K562 (cell line): Measurements from ENCODE around the gene ITPRID2. TPM values are rescaled to one million over a fixed set of nuclear protein-coding genes. Genes with fewer than 3 reads are reported as not detected.

Experiments used
- ATAC-seq: fragments of 200-7000 bp; cut with Tn5 transposase; 3 replicates; pipeline ENCODE4 v1.9.1; 2020; ENCODE audit warnings: moderate library complexity
- BruUV-seq: library from RNA; stranded (reverse); fragments of 400-500 nt; replicated peaks from 2 replicates; lab custom pipeline; 2021; lab: Mats Ljungman, UMichigan
- CTCF ChIA-PET: fragments of 300-600 bp; formaldehyde crosslinking; extraction: SDS; loops from one replicate; lab custom pipeline; 2021; ENCODE audit warnings: low intra/inter-chr PET ratio; lab: Yijun Ruan, JAX
- POLR2A ChIA-PET: fragments of 300-600, 350-650 bp; sonication (Branson Sonifier 250); formaldehyde crosslinking; extraction: SDS; loops from one replicate; lab custom pipeline; 2021; ENCODE audit warnings: antibody characterized with exemption, inconsistent platforms; lab: Yijun Ruan, JAX
- DNase-seq, 4 experiments: peaks; one replicate each; pipeline versions ENCODE4 v3.0.0 to v3.0.0-alpha.2; 2011 to 2018; ENCODE audit warnings: low spot score in 3 of 4, mixed read lengths in 3 of 4; ENCODE audit errors: extremely low read depth in 1 of 4
- FAIRE-seq: peaks from 2 replicates; lab custom pipeline; 2011; peaks lifted over from hg19 to GRCh38; lab: Jason Lieb, UNC
- H2AFZ ChIP-seq: 2 replicates; pipeline ENCODE4 v1.6.0; 2011; ENCODE audit warnings: low read depth, low read length, control low read depth, inconsistent platforms
- H3K27ac ChIP-seq: fragments of 200-600 bp; 3 replicates; pipeline ENCODE4 v1.8.0; 2011; ENCODE audit warnings: low read depth, mild to moderate bottlenecking, control low read depth, inconsistent platforms, low read length, moderate library complexity, mixed read lengths; ENCODE audit errors: extremely low read depth
- H3K27me3 ChIP-seq, 2 experiments: fragments of 300-600 bp in 1 of 2; 2 replicates in 1 of 2; 3 replicates in 1 of 2; pipeline versions ENCODE4 v1.6.0 to v1.8.0; 2011; ENCODE audit warnings: inconsistent platforms in 2 of 2, low read length in 2 of 2, mild to moderate bottlenecking in 1 of 2, mixed read lengths in 1 of 2, moderate library complexity in 1 of 2; ENCODE audit not compliant: control insufficient read depth in 2 of 2, insufficient read depth in 2 of 2
- H3K36me3 ChIP-seq: fragments of 300-600 bp; 3 replicates; pipeline ENCODE4 v1.8.0; 2011; ENCODE audit warnings: mild to moderate bottlenecking, low read length, inconsistent platforms; ENCODE audit not compliant: control insufficient read depth, insufficient read depth
- H3K4me1 ChIP-seq, 2 experiments: fragments of 200-600 bp in 1 of 2; replicated peaks in 1 of 2; 2 replicates in 1 of 2; 3 replicates in 1 of 2; pipeline versions ENCODE4 v1.5.1 to v1.8.0; 2011; ENCODE audit warnings: inconsistent platforms in 2 of 2, low read length in 2 of 2, mild to moderate bottlenecking in 1 of 2, mixed read lengths in 1 of 2, moderate library complexity in 1 of 2; ENCODE audit not compliant: control insufficient read depth in 2 of 2, insufficient read depth in 2 of 2
- H3K4me2 ChIP-seq: 2 replicates; pipeline ENCODE4 v1.6.1; 2011; ENCODE audit warnings: low read length, control low read depth, inconsistent platforms, mixed read lengths; ENCODE audit not compliant: insufficient read depth
- H3K4me3 ChIP-seq: fragments of 200-600 bp; sonication (generic), shearing (Covaris generic); 2 replicates; pipeline ENCODE4 v1.5.1; 2016; ENCODE audit warnings: control low read depth, inconsistent platforms
- H3K79me2 ChIP-seq: fragments of 200-600 bp; 3 replicates; pipeline ENCODE4 v1.8.0; 2011; ENCODE audit warnings: low read length, inconsistent platforms; ENCODE audit not compliant: control insufficient read depth, insufficient read depth
- H3K9ac ChIP-seq, 2 experiments: 2 replicates each; pipeline versions ENCODE4 v1.6.0 to v1.6.1; 2011; ENCODE audit warnings: low read depth in 2 of 2, low read length in 2 of 2, control low read depth in 1 of 2, inconsistent platforms in 1 of 2, mild to moderate bottlenecking in 1 of 2, mixed read lengths in 1 of 2; ENCODE audit not compliant: insufficient read depth in 1 of 2
- H3K9me1 ChIP-seq: one replicate; pipeline ENCODE4 v1.6.0; 2011; ENCODE audit warnings: inconsistent platforms, mild to moderate bottlenecking, low read length, moderate library complexity; ENCODE audit not compliant: control insufficient read depth, insufficient read depth
- H3K9me3 ChIP-seq: replicated peaks from 2 replicates; pipeline ENCODE4 v1.5.1; 2011; ENCODE audit warnings: low read depth, low read length, inconsistent platforms; ENCODE audit not compliant: control insufficient read depth, insufficient read depth
- H4K20me1 ChIP-seq: replicated peaks from 2 replicates; pipeline ENCODE4 v1.6.1; 2011; ENCODE audit warnings: low read length, inconsistent platforms, mixed read lengths; ENCODE audit not compliant: control insufficient read depth, insufficient read depth
- CHD4 ChIP-seq: fragments of 200-600 bp; sonication (generic); IDR thresholded peaks from 3 replicates; pipeline ENCODE4 v1.6.1; 2012; ENCODE audit warnings: low read depth, mild to moderate bottlenecking, mixed read lengths, low read length, inconsistent platforms; ENCODE audit not compliant: insufficient read depth, insufficient replicate concordance, poor library complexity, severe bottlenecking
- ESRRA ChIP-seq: fragments of 450-650 bp; IDR thresholded peaks from 2 replicates; pipeline ENCODE4 v1.6.1; 2014; ENCODE audit warnings: low read depth, mild to moderate bottlenecking, moderate library complexity, borderline replicate concordance
- EZH2 ChIP-seq: IDR thresholded peaks from 2 replicates; pipeline ENCODE4 v1.6.1; 2012; ENCODE audit warnings: low read depth, mild to moderate bottlenecking, inconsistent platforms, low read length, borderline replicate concordance
- TARDBP ChIP-seq: fragments of 450-650 bp; IDR thresholded peaks from 2 replicates; pipeline ENCODE4 v1.6.1; 2016
- TFE3 ChIP-seq: fragments of 450-650 bp; formaldehyde crosslinking; IDR thresholded peaks from 2 replicates; pipeline ENCODE4 v1.4.0; 2020; ENCODE audit warnings: mild to moderate bottlenecking, mixed read lengths
- ZBTB8A ChIP-seq: fragments of 450-650 bp; IDR thresholded peaks from 2 replicates; pipeline ENCODE4 v1.6.1; 2018; ENCODE audit warnings: mild to moderate bottlenecking, moderate library complexity; ENCODE audit not compliant: partially characterized antibody
- ZNF699 ChIP-seq: fragments of 250-450 bp; sonication (Bioruptor Pico); IDR thresholded peaks from 2 replicates; pipeline ENCODE4 v1.8.0; 2021; ENCODE audit warnings: mild to moderate bottlenecking, moderate library complexity; ENCODE audit not compliant: insufficient replicate concordance
- ZNF740 ChIP-seq, 3 experiments: fragments of 200-800 bp in 1 of 3; sonication (Bioruptor generic) in 1 of 3; sonication (generic) in 1 of 3; formaldehyde crosslinking in 1 of 3; IDR thresholded peaks; 2 replicates each; pipeline versions ENCODE4 v1.6.1 to v1.8.0; 2016 to 2022; ENCODE audit warnings: mild to moderate bottlenecking in 2 of 3, missing compliant biosample characterization in 2 of 3, missing genetic modification characterization in 2 of 3, missing genetic modification reagents in 1 of 3
- WGBS: fragments of 100-300 bp; shearing (Covaris generic); methylation state at CpG from one replicate; pipeline ENCODE4 v1.1.6; 2016; ENCODE audit warnings: low coverage, mixed read lengths; ENCODE audit not compliant: insufficient coverage; ENCODE audit errors: missing lambda C conversion rate; 5-methylcytosine and 5-hydroxymethylcytosine counted together
- in situ Hi-C: fragments of 300-500 bp; cut with MboI; formaldehyde crosslinking; loops from 4 replicates; pipeline ENCODE4 v1.15.0; 2018; ENCODE audit warnings: inconsistent platforms, mixed read lengths
- intact Hi-C: fragments of 100-400 bp; cut with micrococcal nuclease; formaldehyde crosslinking; loops from 2 replicates; pipeline ENCODE4 v1.14.2; 2022
- polyA plus RNA-seq, 8 experiments: library from polyadenylated mRNA; depleted of rRNA in 4 of 8; stranded (reverse) in 5 of 8; unstranded in 3 of 8; fragments of >200 nt; fragmentation: Nextera tagmentation in 2 of 8; fragmentation: Illumina TruSeq in 1 of 8; extraction: Ambion mirVana in 2 of 8; extraction: Trizol in 1 of 8; gene quantifications; 2 replicates each; pipeline versions ENCODE4 v1.2.1 to v1.2.3, GENCODE V29; 2011 to 2014; ENCODE audit warnings: inconsistent platforms in 1 of 8, missing spikeins in 1 of 8
- total RNA-seq, 7 experiments: library from RNA; depleted of rRNA in 6 of 7; stranded (reverse); fragments of >200 nt in 6 of 7; fragmentation: Illumina TruSeq in 2 of 7; extraction: Trizol in 2 of 7; gene quantifications; 2 replicates each; pipeline versions ENCODE4 v1.2.1 to v1.2.3, GENCODE V29; 2011 to 2021; ENCODE audit warnings: low replicate concordance in 1 of 7

Gene ITPRID2
- total and polyA plus RNA-seq, 9 of the 15 experiments (the other 6 are each of a cell fraction or from before 2014, with no cell fraction given) = 18.5 to 77.8 (median 52.0) TPM

GRCh38 chr2:181958726-181959125 lies 67.2 kb downstream of the ITPRID2 start:
- ChIA-PET POLR2A (no interaction called here), CTCF (no interaction called here)
- H3K4me2 ChIP-seq = no peak overlapping the region
- H4K20me1 ChIP-seq = no peaks in the 10 kb centered on the region
- intact Hi-C loops (loop anchor here (5.0 kb wide), 1 partner anchor 119 kb away; no protein-coding TSS in a partner anchor), in situ Hi-C loops (no loop called here)
- DNase-seq = no peak
- no peaks in the 10 kb centered on the region for H3K9me1 ChIP-seq
- ATAC-seq = no peak
- no peaks in the 10 kb centered on the region for H3K9me3 ChIP-seq
- 0% methylated on average over 1 of the region's 1 CpG for WGBS
- H3K79me2 ChIP-seq = no peaks in the 10 kb centered on the region
- no peak overlapping the region for H2AFZ ChIP-seq
- no peaks in the 10 kb centered on the region for H3K36me3 ChIP-seq
- H3K4me3 ChIP-seq = no peak overlapping the region
- no TSS peak for BruUV-seq
- TF ChIP-seq ESRRA = no peak
- FAIRE-seq = no peak
- no peak overlapping the region for H3K27ac ChIP-seq
- H3K4me1 ChIP-seq = 0 out of 5 replicates have a peak, but pooled peaks cover 0 to 3% of the 10 kb centered on the region in 2 experiments
- peaks cover 0 to 12% of the 10 kb centered on the region in 2 experiments; a peak in 1 of 5 replicates for H3K27me3 ChIP-seq
- H3K9ac ChIP-seq = no peak overlapping the region

GRCh38 chr2:181959508-181959907 lies 68.0 kb downstream of the ITPRID2 start:
- FAIRE-seq = no peak
- Histone ChIP-seq H3K27ac (no peak overlapping the region), H3K36me3 (no peaks in the 10 kb centered on the region), H3K4me1 (0 out of 5 replicates have a peak, but pooled peaks cover 0 to 3% of the 10 kb centered on the region in 2 experiments), H3K9me1 (no peaks in the 10 kb centered on the region), H3K9ac (no peak overlapping the region), H3K79me2 (no peaks in the 10 kb centered on the region), H3K9me3 (no peaks in the 10 kb centered on the region), H4K20me1 (no peaks in the 10 kb centered on the region), H3K4me2 (no peak overlapping the region), H2AFZ (no peak overlapping the region), H3K27me3 (peaks cover 0 to 12% of the 10 kb centered on the region in 2 experiments; a peak in 1 of 5 replicates), H3K4me3 (no peak overlapping the region)
- POLR2A ChIA-PET = no interaction called here
- no peak for ATAC-seq
- no TSS peak for BruUV-seq
- no peak for DNase-seq
- intact Hi-C loops (loop anchor here (5.0 kb wide), 1 partner anchor 118 kb away; no protein-coding TSS in a partner anchor), in situ Hi-C loops (no loop called here)
- CTCF ChIA-PET = no interaction called here
- no peak for TF ChIP-seq ZBTB8A
- TF ChIP-seq TFE3 (CRISPR knock-in tag) = no peak
- no peak for TF ChIP-seq TARDBP
- no peak for TF ChIP-seq CHD4
- TF ChIP-seq ZNF740 (CRISPR knock-in tag; IDR thresholded peaks at IDR 0.05) = no peak
- TF ChIP-seq ZNF740 (tag; IDR thresholded peaks at IDR 0.05) = no peak
- TF ChIP-seq EZH2 = no peak
- no peak for TF ChIP-seq ZNF699 (CRISPR knock-in tag)
